GM12801 (cell line): ENCODE results near the gene GCAT.

Source experiments
- TF ChIP-seq, protein P1 (sequence below): IDR thresholded peaks from one replicate; pipeline ENCODE4 v1.5.1; 2011; ENCODE audit warnings: control low read depth; ENCODE audit not compliant: insufficient read length; ENCODE audit errors: extremely low read depth

The GCAT gene

GRCh38 chr22:37842015-37842793, 34.5 kb downstream of the GCAT start:
- TF ChIP-seq, protein P1, sequence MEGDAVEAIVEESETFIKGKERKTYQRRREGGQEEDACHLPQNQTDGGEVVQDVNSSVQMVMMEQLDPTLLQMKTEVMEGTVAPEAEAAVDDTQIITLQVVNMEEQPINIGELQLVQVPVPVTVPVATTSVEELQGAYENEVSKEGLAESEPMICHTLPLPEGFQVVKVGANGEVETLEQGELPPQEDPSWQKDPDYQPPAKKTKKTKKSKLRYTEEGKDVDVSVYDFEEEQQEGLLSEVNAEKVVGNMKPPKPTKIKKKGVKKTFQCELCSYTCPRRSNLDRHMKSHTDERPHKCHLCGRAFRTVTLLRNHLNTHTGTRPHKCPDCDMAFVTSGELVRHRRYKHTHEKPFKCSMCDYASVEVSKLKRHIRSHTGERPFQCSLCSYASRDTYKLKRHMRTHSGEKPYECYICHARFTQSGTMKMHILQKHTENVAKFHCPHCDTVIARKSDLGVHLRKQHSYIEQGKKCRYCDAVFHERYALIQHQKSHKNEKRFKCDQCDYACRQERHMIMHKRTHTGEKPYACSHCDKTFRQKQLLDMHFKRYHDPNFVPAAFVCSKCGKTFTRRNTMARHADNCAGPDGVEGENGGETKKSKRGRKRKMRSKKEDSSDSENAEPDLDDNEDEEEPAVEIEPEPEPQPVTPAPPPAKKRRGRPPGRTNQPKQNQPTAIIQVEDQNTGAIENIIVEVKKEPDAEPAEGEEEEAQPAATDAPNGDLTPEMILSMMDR, result no peak

- TF ChIP-seq, protein P1, result no peak
These were observed 36.0 kb downstream of the GCAT start for GRCh38 chr22:37843741-37844089.

GRCh38 chr22:37844904-37845329, 37.2 kb downstream of the GCAT start:
- TF ChIP-seq, protein P1, result no peak

DNA sequence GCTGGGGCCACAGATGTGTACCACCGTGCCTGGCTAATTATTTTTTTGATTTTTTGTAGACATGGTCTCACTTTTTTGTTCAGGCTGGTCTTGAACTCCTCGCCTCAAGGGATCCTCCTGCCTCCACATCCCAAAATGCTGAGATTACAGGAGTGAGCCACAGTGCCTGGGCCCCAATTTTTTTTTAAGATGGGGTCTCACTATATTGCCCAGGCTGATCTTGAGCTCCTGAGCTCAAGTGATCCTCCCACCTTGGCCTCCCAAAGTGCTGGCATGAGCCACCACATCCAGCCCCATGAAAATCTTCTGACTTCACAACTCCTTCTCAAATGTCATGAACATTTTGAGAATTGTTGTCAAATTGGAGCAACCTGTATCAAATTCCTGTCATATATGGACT, 38.7 kb downstream of the GCAT start:
- TF ChIP-seq, protein P1, result no peak

- TF ChIP-seq, protein P1, result no peak
These were observed 40.9 kb downstream of the GCAT start for GRCh38 chr22:37848587-37849088.

DNA sequence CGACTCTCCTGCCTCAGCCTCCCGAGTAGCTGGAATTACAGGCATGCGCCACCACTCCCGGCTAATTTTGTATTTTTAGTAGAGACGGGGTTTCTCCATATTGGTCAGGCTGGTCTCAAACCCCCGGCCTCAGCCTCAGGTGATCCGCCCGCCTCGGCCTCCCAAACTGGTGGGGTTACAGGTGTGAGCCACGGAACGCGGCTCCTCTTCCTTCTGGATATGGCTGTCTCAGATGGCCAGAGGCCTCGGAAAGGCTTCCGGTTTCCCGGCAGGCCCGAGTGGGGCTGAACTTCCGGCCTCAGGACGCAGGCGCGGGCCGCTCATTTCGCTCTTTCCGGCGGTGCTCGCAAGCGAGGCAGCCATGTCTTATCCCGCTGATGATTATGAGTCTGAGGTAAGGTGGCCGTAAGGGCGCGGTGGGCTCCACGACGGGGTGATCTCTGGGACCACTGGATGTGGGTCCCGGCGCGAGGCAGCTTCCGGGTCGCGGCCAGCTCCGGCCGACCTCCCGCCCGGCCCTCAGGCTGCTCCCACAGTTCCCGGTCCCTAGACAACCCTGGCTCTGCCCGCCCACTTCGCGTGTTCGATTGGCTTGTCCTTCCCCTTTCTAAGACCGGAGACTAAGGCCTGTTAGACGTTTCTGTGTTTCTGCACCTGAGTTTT, 41.5 kb downstream of the GCAT start, which contains the start of gene EIF3L:
TSS of gene EIF3L (plus strand) at position 331 of the 663 bp plus-strand sequence. CDS start at position 362, 31 bp downstream.
- TF ChIP-seq, protein P1, result no peak

- TF ChIP-seq, protein P1, result no peak
These were observed 43.1 kb downstream of the GCAT start for GRCh38 chr22:37850801-37851200.
